GM12878 (cell line): ENCODE data around the gene HIF3A. TPM values are rescaled to one million over a fixed set of nuclear protein-coding genes. Genes with fewer than 3 reads are reported as not detected.

Experiments used
- ATAC-seq: fragments of 200-7000 bp; cut with Tn5 transposase; 3 replicates; pipeline ENCODE4 v1.9.1; 2020; ENCODE audit warnings: mild to moderate bottlenecking, moderate library complexity
- BruUV-seq: library from RNA; stranded (reverse); fragments of 400-500 nt; replicated peaks from 2 replicates; lab custom pipeline; 2021; lab: Mats Ljungman, UMichigan
- CTCF ChIA-PET: fragments of 300-600 bp; sonication (Branson Sonifier 250); formaldehyde crosslinking; extraction: SDS; loops from one replicate; lab custom pipeline; 2021; ENCODE audit warnings: inconsistent platforms; lab: Yijun Ruan, JAX
- POLR2A ChIA-PET: fragments of 350-600 bp; formaldehyde crosslinking; extraction: SDS; loops from one replicate; lab custom pipeline; 2021; ENCODE audit warnings: inconsistent platforms; lab: Charles Lee
- RAD21 ChIA-PET: fragments of 300-600 bp; sonication (Branson Sonifier 250); formaldehyde crosslinking; loops from one replicate; lab custom pipeline; 2023; ENCODE audit warnings: antibody characterized with exemption; ENCODE audit not compliant: unreplicated experiment; lab: Charles Lee
- SMC1A ChIA-PET: fragments of 300-600 bp; sonication (Branson Sonifier 250); formaldehyde crosslinking; loops from one replicate; lab custom pipeline; 2023; ENCODE audit not compliant: unreplicated experiment, uncharacterized antibody; lab: Charles Lee
- DNase-seq: peaks from one replicate; pipeline ENCODE4 v3.0.0-alpha.2; 2011; ENCODE audit warnings: low read depth, low spot score
- FAIRE-seq: peaks from 3 replicates; lab custom pipeline; 2011; peaks lifted over from hg19 to GRCh38; lab: Jason Lieb, UNC
- H2AFZ ChIP-seq: 2 replicates; pipeline ENCODE4 v1.6.0; 2011; ENCODE audit warnings: low read depth, low read length, control low read depth; ENCODE audit not compliant: control insufficient read depth
- H3K27ac ChIP-seq: 2 replicates; pipeline ENCODE4 v1.5.1; 2011; ENCODE audit warnings: control low read depth; ENCODE audit not compliant: control insufficient read depth, insufficient read depth
- H3K27me3 ChIP-seq, 2 experiments: replicated peaks in 1 of 2; 2 replicates each; pipeline versions ENCODE4 v1.6.0 to v1.6.1; 2011; ENCODE audit warnings: low read length in 1 of 2; ENCODE audit not compliant: control insufficient read depth in 2 of 2, insufficient read depth in 2 of 2
- H3K36me3 ChIP-seq, 2 experiments: 2 replicates each; pipeline ENCODE4 v1.5.1; 2011; ENCODE audit warnings: low read length in 1 of 2; ENCODE audit not compliant: control insufficient read depth in 2 of 2, insufficient read depth in 2 of 2
- H3K4me1 ChIP-seq: 2 replicates; pipeline ENCODE4 v1.6.1; 2011; ENCODE audit warnings: mild to moderate bottlenecking, low read length, moderate library complexity, mixed read lengths; ENCODE audit not compliant: control insufficient read depth, insufficient read depth
- H3K4me2 ChIP-seq: 2 replicates; pipeline ENCODE4 v1.6.0; 2011; ENCODE audit warnings: control low read depth; ENCODE audit not compliant: control insufficient read depth, insufficient read depth
- H3K4me3 ChIP-seq: fragments of 200-600 bp; sonication (generic); 2 replicates; pipeline ENCODE4 v1.5.1; 2016
- H3K79me2 ChIP-seq: 2 replicates; pipeline ENCODE4 v1.6.0; 2011; ENCODE audit warnings: low read length; ENCODE audit not compliant: control insufficient read depth, insufficient read depth
- H3K9ac ChIP-seq: 2 replicates; pipeline ENCODE4 v1.8.0; 2011; ENCODE audit warnings: low read length, control low read depth, mixed read lengths; ENCODE audit not compliant: control insufficient read depth, insufficient read depth
- H3K9me3 ChIP-seq: replicated peaks from 3 replicates; pipeline ENCODE4 v1.5.1; 2011; ENCODE audit warnings: mild to moderate bottlenecking, low read length; ENCODE audit not compliant: control insufficient read depth, insufficient read depth
- H4K20me1 ChIP-seq: 2 replicates; pipeline ENCODE4 v1.6.0; 2011; ENCODE audit not compliant: control insufficient read depth, insufficient read depth
- FOXM1 ChIP-seq: IDR thresholded peaks from 2 replicates; pipeline ENCODE4 v1.6.1; 2012; ENCODE audit warnings: low read depth, mild to moderate bottlenecking, inconsistent platforms, low read length, moderate library complexity
- ZBED1 ChIP-seq: IDR thresholded peaks from 2 replicates; pipeline ENCODE4 v1.6.1; 2016; ENCODE audit warnings: borderline replicate concordance
- ZSCAN29 ChIP-seq: fragments of 450-650 bp; IDR thresholded peaks from 2 replicates; pipeline ENCODE4 v1.6.1; 2017; ENCODE audit warnings: mild to moderate bottlenecking, moderate library complexity
- WGBS: methylation state at CpG from one replicate; pipeline ENCODE4 v1.1.6; 2016; ENCODE audit warnings: low lambda C conversion rate; ENCODE audit not compliant: insufficient replicate concordance, insufficient coverage; ENCODE audit errors: missing lambda C conversion rate; 5-methylcytosine and 5-hydroxymethylcytosine counted together
- in situ Hi-C: fragments of 300-500 bp; cut with MboI; formaldehyde crosslinking; loops from 9 replicates; pipeline ENCODE4 v1.14.3; 2018; ENCODE audit warnings: mixed read lengths
- intact Hi-C: fragments of 100-400 bp; cut with micrococcal nuclease; formaldehyde crosslinking; loops from one replicate; pipeline ENCODE4 v1.14.2; 2022; ENCODE audit not compliant: unreplicated experiment
- polyA plus RNA-seq, 11 experiments: library from polyadenylated mRNA; depleted of rRNA in 4 of 11; unstranded in 6 of 11; stranded (reverse) in 5 of 11; fragments of >200 nt; fragmentation: Nextera tagmentation in 4 of 11; fragmentation: Illumina TruSeq in 1 of 11; extraction: Ambion mirVana in 4 of 11; extraction: Trizol in 1 of 11; gene quantifications; 1 replicate in 1 of 11; 2 replicates in 10 of 11; pipeline versions ENCODE4 v1.2.1 to v1.2.3, GENCODE V29; 2011 to 2016; ENCODE audit warnings: inconsistent platforms in 2 of 11, missing spikeins in 2 of 11, low read depth in 1 of 11
- total RNA-seq, 4 experiments: library from RNA; depleted of rRNA in 3 of 4; stranded (reverse); fragments of >200 nt in 3 of 4; fragmentation: Illumina TruSeq in 1 of 4; extraction: Trizol in 1 of 4; gene quantifications; 2 replicates each; pipeline versions ENCODE4 v1.2.1 to v1.2.3, GENCODE V29; 2013 to 2021
- TF ChIP-seq, protein P1 (sequence below): fragments of 450-650 bp; IDR thresholded peaks from 2 replicates; pipeline ENCODE4 v1.6.1; 2017; ENCODE audit warnings: antibody characterized with exemption, mild to moderate bottlenecking, moderate library complexity
- TF ChIP-seq, protein P2 (sequence below): fragments of 150-350 bp; IDR thresholded peaks from 2 replicates; pipeline ENCODE4 v1.6.1; 2014; ENCODE audit warnings: mild to moderate bottlenecking, low read depth, low read length

Gene HIF3A
- total and polyA plus RNA-seq, 10 of the 15 experiments (the other 5 are each of a cell fraction or from before 2014, with no cell fraction given): 0.03 to 0.20 (median 0.06) TPM; not detected in 5

DNA sequence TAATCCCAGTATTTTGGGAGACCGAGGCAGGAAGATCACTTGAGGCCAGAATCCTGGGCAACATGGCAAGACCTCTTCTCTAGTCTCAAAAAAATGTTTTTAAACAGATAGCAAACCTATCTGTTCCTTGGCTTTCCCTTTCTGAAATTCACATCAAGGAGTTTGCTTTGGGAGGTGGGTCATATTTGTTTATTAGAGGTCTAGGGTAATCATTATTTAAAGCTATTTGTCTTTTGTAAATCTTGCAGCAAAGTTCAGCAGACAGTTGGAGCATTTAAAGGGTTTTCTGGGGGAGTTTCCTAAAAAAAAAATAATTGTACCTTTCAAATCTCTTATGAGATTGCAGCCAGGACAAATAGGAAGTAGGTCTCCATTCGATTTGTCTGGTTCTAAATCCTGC is 67.5 kb downstream of the HIF3A start:
- DNase-seq: no peak
- Histone ChIP-seq H3K27ac (no peak overlapping the region), H2AFZ (no peak overlapping the region), H3K4me3 (no peak overlapping the region), H3K4me1 (no peaks in the 10 kb centered on the region), H3K9ac (no peak overlapping the region), H3K79me2 (peaks cover 10% of the 10 kb centered on the region), H3K4me2 (no peak overlapping the region), H3K9me3 (no peaks in the 10 kb centered on the region), H3K36me3 (peaks cover 19 to 22% of the 10 kb centered on the region in 2 experiments), H3K27me3 (no peaks in the 10 kb centered on the region), H4K20me1 (no peaks in the 10 kb centered on the region)
- no peak for ATAC-seq
- in situ Hi-C loops: no loop called here
- BruUV-seq: no TSS peak
- CTCF ChIA-PET: interaction anchor here (1.0 kb wide), 1 partner anchor 8 kb away, joined by 3 read pairs; no protein-coding TSS in a partner anchor
- POLR2A ChIA-PET: interaction anchor here (0.5 to 0.6 kb wide), 3 partner anchors 82 to 594 kb away, joined by 3 to 4 read pairs (median 3); no protein-coding TSS in a partner anchor
- SMC1A ChIA-PET: interaction anchor here (0.6 kb wide), 2 partner anchors 17 to 338 kb away, joined by 3 read pairs; no protein-coding TSS in a partner anchor
- TF ChIP-seq ZSCAN29 (no peak), ZBED1 (no peak), FOXM1 (no peak)
- TF ChIP-seq, protein P1, sequence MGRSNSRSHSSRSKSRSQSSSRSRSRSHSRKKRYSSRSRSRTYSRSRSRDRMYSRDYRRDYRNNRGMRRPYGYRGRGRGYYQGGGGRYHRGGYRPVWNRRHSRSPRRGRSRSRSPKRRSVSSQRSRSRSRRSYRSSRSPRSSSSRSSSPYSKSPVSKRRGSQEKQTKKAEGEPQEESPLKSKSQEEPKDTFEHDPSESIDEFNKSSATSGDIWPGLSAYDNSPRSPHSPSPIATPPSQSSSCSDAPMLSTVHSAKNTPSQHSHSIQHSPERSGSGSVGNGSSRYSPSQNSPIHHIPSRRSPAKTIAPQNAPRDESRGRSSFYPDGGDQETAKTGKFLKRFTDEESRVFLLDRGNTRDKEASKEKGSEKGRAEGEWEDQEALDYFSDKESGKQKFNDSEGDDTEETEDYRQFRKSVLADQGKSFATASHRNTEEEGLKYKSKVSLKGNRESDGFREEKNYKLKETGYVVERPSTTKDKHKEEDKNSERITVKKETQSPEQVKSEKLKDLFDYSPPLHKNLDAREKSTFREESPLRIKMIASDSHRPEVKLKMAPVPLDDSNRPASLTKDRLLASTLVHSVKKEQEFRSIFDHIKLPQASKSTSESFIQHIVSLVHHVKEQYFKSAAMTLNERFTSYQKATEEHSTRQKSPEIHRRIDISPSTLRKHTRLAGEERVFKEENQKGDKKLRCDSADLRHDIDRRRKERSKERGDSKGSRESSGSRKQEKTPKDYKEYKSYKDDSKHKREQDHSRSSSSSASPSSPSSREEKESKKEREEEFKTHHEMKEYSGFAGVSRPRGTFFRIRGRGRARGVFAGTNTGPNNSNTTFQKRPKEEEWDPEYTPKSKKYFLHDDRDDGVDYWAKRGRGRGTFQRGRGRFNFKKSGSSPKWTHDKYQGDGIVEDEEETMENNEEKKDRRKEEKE: no peak
- TF ChIP-seq, protein P2, sequence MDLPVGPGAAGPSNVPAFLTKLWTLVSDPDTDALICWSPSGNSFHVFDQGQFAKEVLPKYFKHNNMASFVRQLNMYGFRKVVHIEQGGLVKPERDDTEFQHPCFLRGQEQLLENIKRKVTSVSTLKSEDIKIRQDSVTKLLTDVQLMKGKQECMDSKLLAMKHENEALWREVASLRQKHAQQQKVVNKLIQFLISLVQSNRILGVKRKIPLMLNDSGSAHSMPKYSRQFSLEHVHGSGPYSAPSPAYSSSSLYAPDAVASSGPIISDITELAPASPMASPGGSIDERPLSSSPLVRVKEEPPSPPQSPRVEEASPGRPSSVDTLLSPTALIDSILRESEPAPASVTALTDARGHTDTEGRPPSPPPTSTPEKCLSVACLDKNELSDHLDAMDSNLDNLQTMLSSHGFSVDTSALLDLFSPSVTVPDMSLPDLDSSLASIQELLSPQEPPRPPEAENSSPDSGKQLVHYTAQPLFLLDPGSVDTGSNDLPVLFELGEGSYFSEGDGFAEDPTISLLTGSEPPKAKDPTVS: no peak
- 100% methylated on average over 2 of the region's 2 CpGs for WGBS
- RAD21 ChIA-PET: no interaction called here
- intact Hi-C loops: no loop called here
- FAIRE-seq: no peak
